ENCODE results near the gene PRICKLE2. TPM values are rescaled to one million over a fixed set of nuclear protein-coding genes. Genes with fewer than 3 reads are reported as not detected.

PRICKLE2 gene
- total RNA-seq, 1 experiment from 2014 or later: 0.26 TPM

DNA sequence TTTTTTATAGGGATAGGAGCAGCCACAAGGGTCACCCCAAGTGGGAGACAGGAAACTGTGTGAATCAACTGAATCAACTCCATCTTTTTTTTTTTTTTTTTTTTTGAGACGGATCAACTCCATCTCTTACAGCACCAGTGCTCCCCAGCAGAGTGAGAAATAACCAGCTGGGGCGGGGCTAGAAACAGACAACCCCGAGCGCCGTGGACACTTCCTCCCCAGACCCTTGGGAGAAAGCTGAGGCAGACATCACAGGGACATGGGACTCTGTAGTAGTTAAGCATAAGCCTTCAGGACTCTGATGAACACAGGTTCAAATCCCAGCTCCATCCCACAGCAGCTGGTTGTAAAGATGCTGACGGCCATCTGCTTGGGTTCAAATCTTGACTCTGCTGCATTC lies 75.4 kb downstream of the PRICKLE2 start:
- no TSS peak for BruUV-seq (replicated peaks)
- ChIA-PET POLR2A (no interaction called here), CTCF (interaction anchor here (0.6 kb wide), 1 partner anchor 252 kb away, joined by 4 read pairs; no protein-coding TSS in a partner anchor)
- H3K4me1 ChIP-seq (ENCODE audit: control insufficient read depth, insufficient read depth, low read length): no peaks in the 10 kb centered on the region
- no peak for TF ChIP-seq SIN3A (IDR thresholded peaks at IDR 0.05; ENCODE audit: borderline replicate concordance, insufficient read depth, low read depth, low read length)
- TF ChIP-seq TCF7L2 (IDR thresholded peaks at IDR 0.05; ENCODE audit: low read depth, low read length): no peak
- TF ChIP-seq POLR2AphosphoS5 (IDR thresholded peaks at IDR 0.05; ENCODE audit: low read depth, low read length): no peak
- no peak for TF ChIP-seq REST (IDR thresholded peaks at IDR 0.05; ENCODE audit: insufficient read depth in 1 of 2, low read depth in 2 of 2, low read length in 1 of 2)
- TF ChIP-seq, protein P1, sequence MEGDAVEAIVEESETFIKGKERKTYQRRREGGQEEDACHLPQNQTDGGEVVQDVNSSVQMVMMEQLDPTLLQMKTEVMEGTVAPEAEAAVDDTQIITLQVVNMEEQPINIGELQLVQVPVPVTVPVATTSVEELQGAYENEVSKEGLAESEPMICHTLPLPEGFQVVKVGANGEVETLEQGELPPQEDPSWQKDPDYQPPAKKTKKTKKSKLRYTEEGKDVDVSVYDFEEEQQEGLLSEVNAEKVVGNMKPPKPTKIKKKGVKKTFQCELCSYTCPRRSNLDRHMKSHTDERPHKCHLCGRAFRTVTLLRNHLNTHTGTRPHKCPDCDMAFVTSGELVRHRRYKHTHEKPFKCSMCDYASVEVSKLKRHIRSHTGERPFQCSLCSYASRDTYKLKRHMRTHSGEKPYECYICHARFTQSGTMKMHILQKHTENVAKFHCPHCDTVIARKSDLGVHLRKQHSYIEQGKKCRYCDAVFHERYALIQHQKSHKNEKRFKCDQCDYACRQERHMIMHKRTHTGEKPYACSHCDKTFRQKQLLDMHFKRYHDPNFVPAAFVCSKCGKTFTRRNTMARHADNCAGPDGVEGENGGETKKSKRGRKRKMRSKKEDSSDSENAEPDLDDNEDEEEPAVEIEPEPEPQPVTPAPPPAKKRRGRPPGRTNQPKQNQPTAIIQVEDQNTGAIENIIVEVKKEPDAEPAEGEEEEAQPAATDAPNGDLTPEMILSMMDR (IDR thresholded peaks at IDR 0.05): no peak
- ATAC-seq (no peak), DNase-seq (ENCODE audit: low read depth, low spot score) (no peak)
- in situ Hi-C loops (cut with HindIII; ENCODE audit: low pct_unique_long_range_greater_than_20kb, low sequenced_read_pairs): no loop called here
- H3K36me3 ChIP-seq (ENCODE audit: control insufficient read depth, insufficient read depth, low read length): no peaks in the 10 kb centered on the region
- no peak overlapping the region for H3K27ac ChIP-seq (ENCODE audit: low read length)
- intact Hi-C loops (cut with micrococcal nuclease; ENCODE audit: unreplicated experiment): no loop called here
- H3K9me3 ChIP-seq (ENCODE audit: control insufficient read depth, insufficient read depth, low read depth, low read length): no peaks in the 10 kb centered on the region
- no peak overlapping the region for H3K4me3 ChIP-seq (ENCODE audit: low read depth in 2 of 2, low read length in 2 of 2)
- H3K27me3 ChIP-seq (ENCODE audit: control insufficient read depth, insufficient read depth, low read length): no peaks in the 10 kb centered on the region

DNA sequence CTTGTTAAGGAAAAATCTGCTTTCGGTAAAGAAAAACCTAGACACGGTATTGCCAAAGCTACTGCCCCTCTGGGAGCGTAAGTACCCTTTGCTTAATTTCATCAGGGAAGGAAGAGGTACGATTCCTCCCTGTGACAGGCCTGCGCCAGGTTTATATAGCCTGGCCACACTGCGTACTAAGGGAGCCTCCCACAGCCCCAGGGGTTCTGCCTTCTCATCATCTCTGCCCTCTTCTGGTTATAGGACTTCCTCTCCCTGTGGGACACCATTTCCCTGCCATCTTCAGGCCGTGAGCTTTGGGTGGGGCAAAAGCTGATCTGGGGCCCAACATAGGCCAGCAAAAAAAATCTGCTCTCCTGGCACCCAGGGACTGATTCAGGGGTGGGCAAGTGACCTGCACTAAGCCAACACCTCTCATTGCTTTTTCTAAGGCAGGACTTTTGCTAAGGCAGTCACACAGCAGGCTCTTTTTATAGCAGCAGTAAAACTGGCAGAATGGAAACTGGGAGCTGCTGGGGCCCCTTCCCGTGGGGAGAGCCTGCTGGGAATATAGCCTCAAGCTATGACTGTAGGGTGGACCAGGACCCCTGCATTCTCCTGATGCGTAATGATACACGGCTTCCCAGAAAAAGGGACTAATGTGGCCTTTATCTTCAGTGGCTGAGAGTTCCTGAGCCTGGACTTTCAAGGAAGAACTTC lies 76.2 kb downstream of the PRICKLE2 start:
- Histone ChIP-seq H3K4me3 (ENCODE audit: low read depth in 2 of 2, low read length in 2 of 2) (no peak overlapping the region), H3K27ac (ENCODE audit: low read length) (no peak overlapping the region), H3K36me3 (ENCODE audit: control insufficient read depth, insufficient read depth, low read length) (no peaks in the 10 kb centered on the region), H3K27me3 (ENCODE audit: control insufficient read depth, insufficient read depth, low read length) (no peaks in the 10 kb centered on the region), H3K9me3 (ENCODE audit: control insufficient read depth, insufficient read depth, low read depth, low read length) (no peaks in the 10 kb centered on the region), H3K4me1 (ENCODE audit: control insufficient read depth, insufficient read depth, low read length) (no peaks in the 10 kb centered on the region)
- no peak for DNase-seq (ENCODE audit: low read depth, low spot score)
- intact Hi-C loops (cut with micrococcal nuclease; ENCODE audit: unreplicated experiment) (no loop called here), in situ Hi-C loops (cut with HindIII; ENCODE audit: low pct_unique_long_range_greater_than_20kb, low sequenced_read_pairs) (no loop called here)
- no peak for ATAC-seq
- ChIA-PET CTCF (no interaction called here), POLR2A (no interaction called here)
- TF ChIP-seq TCF7L2 (IDR thresholded peaks at IDR 0.05; ENCODE audit: low read depth, low read length) (no peak), REST (IDR thresholded peaks at IDR 0.05; ENCODE audit: insufficient read depth in 1 of 2, low read depth in 2 of 2, low read length in 1 of 2) (no peak), SIN3A (IDR thresholded peaks at IDR 0.05; ENCODE audit: borderline replicate concordance, insufficient read depth, low read depth, low read length) (no peak), POLR2AphosphoS5 (IDR thresholded peaks at IDR 0.05; ENCODE audit: low read depth, low read length) (no peak)
- TF ChIP-seq, protein P1 (IDR thresholded peaks at IDR 0.05): no peak
- BruUV-seq (replicated peaks): no TSS peak
